WTC11 (cell line): Measurements from ENCODE around the gene ABCA13.

ENCODE experiments used
- CTCF ChIP-seq: fragments of 200-600 bp; IDR thresholded peaks from 2 replicates; pipeline ENCODE4 v1.8.0; 2022; ENCODE audit warnings: antibody characterized with exemption
- E2F1 ChIP-seq: sonication (generic); formaldehyde crosslinking; IDR thresholded peaks from 2 replicates; pipeline ENCODE4 v1.8.0; 2022; ENCODE audit warnings: mild to moderate bottlenecking, missing genetic modification reagents
- E2F4 ChIP-seq: sonication (generic); formaldehyde crosslinking; IDR thresholded peaks from 2 replicates; pipeline ENCODE4 v1.8.1; 2022; ENCODE audit warnings: low read depth, mild to moderate bottlenecking, moderate library complexity, missing genetic modification reagents, borderline replicate concordance
- E2F5 ChIP-seq: sonication (generic); formaldehyde crosslinking; IDR thresholded peaks from 2 replicates; pipeline ENCODE4 v1.8.1; 2022; ENCODE audit warnings: mild to moderate bottlenecking, moderate library complexity, missing genetic modification reagents
- ZNF121 ChIP-seq: sonication (generic); formaldehyde crosslinking; IDR thresholded peaks from 2 replicates; pipeline ENCODE4 v1.8.0; 2023; ENCODE audit warnings: missing genetic modification reagents

GRCh38 chr7:48300301-48300700, 129.0 kb downstream of the ABCA13 start:
- TF ChIP-seq E2F5 (no peak), E2F4 (CRISPR knock-in tag) (no peak), CTCF (no peak), E2F1 (CRISPR knock-in tag) (no peak), ZNF121 (CRISPR knock-in tag) (no peak)
